ENCODE measurements around the gene CCL7. TPM values are rescaled to one million over a fixed set of nuclear protein-coding genes. Genes with fewer than 3 reads are reported as not detected.

Gene CCL7
- total and polyA plus RNA-seq, 9 of the 15 experiments (the other 6 are each of a cell fraction or from before 2014, with no cell fraction given) = not detected

- TF ChIP-seq ZNF609 (CRISPR knock-in tag; IDR thresholded peaks at IDR 0.05; ENCODE audit: borderline replicate concordance) = no peak
- no peak for TF ChIP-seq ATF1 (CRISPR knock-in tag; IDR thresholded peaks at IDR 0.05)
- TF ChIP-seq ATF1 (tag; IDR thresholded peaks at IDR 0.05) = no peak
- no peak for TF ChIP-seq THRAP3 (IDR thresholded peaks at IDR 0.05; ENCODE audit: borderline replicate concordance)
- no peak for TF ChIP-seq IFI16 (CRISPR knock-in tag; IDR thresholded peaks at IDR 0.05)
- TF ChIP-seq TBP (optimal IDR thresholded peaks at IDR 0.05; ENCODE audit: low read depth, low read length) = no peak
- TF ChIP-seq NFE2 (IDR thresholded peaks at IDR 0.05; ENCODE audit: low read depth) = no peak
- TF ChIP-seq NCOA4 (IDR thresholded peaks at IDR 0.05; ENCODE audit: partially characterized antibody) = no peak
- TF ChIP-seq TGIF2 (CRISPR knock-in tag; IDR thresholded peaks at IDR 0.05) = no peak
- TF ChIP-seq ARID3A (IDR thresholded peaks at IDR 0.05; ENCODE audit: borderline replicate concordance, low read depth, low read length) = no peak
- no peak for TF ChIP-seq HMBOX1 (IDR thresholded peaks at IDR 0.05)
- no peak for TF ChIP-seq JUND (IDR thresholded peaks at IDR 0.05; ENCODE audit: borderline replicate concordance, low read depth, low read length)
- TF ChIP-seq JUND (tag; IDR thresholded peaks at IDR 0.05; ENCODE audit: borderline replicate concordance, low read depth, low read length) = no peak
- no peak for TF ChIP-seq ZNF445 (CRISPR knock-in tag; IDR thresholded peaks at IDR 0.05; ENCODE audit: low read depth)
- no peak for TF ChIP-seq E2F5 (CRISPR knock-in tag; IDR thresholded peaks at IDR 0.05)
Observed at GRCh38 chr17:34300652-34301370, 30.8 kb downstream of the CCL7 start (continued).
